Jurkat, Clone E6-1 (cell line): ENCODE measurements around the gene TIPIN.
"Not testable (repeated sequence)": the region's sequence is repeated elsewhere in the genome, so short reads cannot be mapped to it uniquely, and the experiment has no call there.

Source experiments
- DNase-seq: peaks from one replicate; pipeline ENCODE4 v3.0.0-alpha.2; 2011; ENCODE audit warnings: low read depth, low spot score
- H3K4me3 ChIP-seq: 2 replicates; pipeline ENCODE4 v1.5.1; 2011; ENCODE audit warnings: mild to moderate bottlenecking, low read length, control low read depth, moderate library complexity

TIPIN gene

GRCh38 chr15:66309828-66310227 is 46.7 kb downstream of the TIPIN start:
- no peak for DNase-seq
- H3K4me3 ChIP-seq, result no peak overlapping the region

- no peak overlapping the region for H3K4me3 ChIP-seq
- DNase-seq, result no peak
Measured at GRCh38 chr15:66308531-66308930, 48.0 kb downstream of the TIPIN start.

GRCh38 chr15:66306381-66306780 is 50.1 kb downstream of the TIPIN start:
- no peak overlapping the region for H3K4me3 ChIP-seq
- DNase-seq, result no peak

- not testable (repeated sequence) for DNase-seq, H3K4me3 ChIP-seq
Measured at GRCh38 chr15:66304425-66304824, 52.1 kb downstream of the TIPIN start.

- DNase-seq, result no peak
- H3K4me3 ChIP-seq, result no peak overlapping the region
Measured at GRCh38 chr15:66302489-66303278, 53.8 kb downstream of the TIPIN start.

GRCh38 chr15:66298803-66299251 is 57.7 kb downstream of the TIPIN start:
- no peak for DNase-seq
- H3K4me3 ChIP-seq, result no peak overlapping the region

- H3K4me3 ChIP-seq, result no peak overlapping the region
- no peak for DNase-seq
Measured at GRCh38 chr15:66296186-66296585, 60.3 kb downstream of the TIPIN start.

- DNase-seq, result no peak
- H3K4me3 ChIP-seq, result peak overlapping the region; percentile 72
Measured at GRCh38 chr15:66294932-66295235, 61.6 kb downstream of the TIPIN start.

- peak overlapping the region; percentile 72 for H3K4me3 ChIP-seq
- DNase-seq, result peak; percentile 53
Measured at GRCh38 chr15:66294157-66294931, 62.1 kb downstream of the TIPIN start.

GRCh38 chr15:66293419-66294156 is 62.9 kb downstream of the TIPIN start, which contains the start of gene DIS3L:
DIS3L (plus strand) TSS chr15:66293568; CDS start chr15:66293597, 29 bp downstream.
- peak; percentile 49 for DNase-seq
- H3K4me3 ChIP-seq, result peak within 1 kb of the TSS; percentile 72

- H3K4me3 ChIP-seq, result peak overlapping the region; percentile 72
- DNase-seq, result no peak
Measured at GRCh38 chr15:66292571-66293418, 63.7 kb downstream of the TIPIN start.

- peak; percentile 35 for DNase-seq
- H3K4me3 ChIP-seq, result no peak overlapping the region
Measured at GRCh38 chr15:66291816-66292570, 64.5 kb downstream of the TIPIN start.

GRCh38 chr15:66290518-66290917 is 66.0 kb downstream of the TIPIN start:
- H3K4me3 ChIP-seq, result no peak overlapping the region
- no peak for DNase-seq

GRCh38 chr15:66290007-66290406 is 66.5 kb downstream of the TIPIN start:
- no peak overlapping the region for H3K4me3 ChIP-seq
- no peak for DNase-seq

GRCh38 chr15:66288551-66289185 is 67.8 kb downstream of the TIPIN start:
- no peak for DNase-seq
- H3K4me3 ChIP-seq, result no peak overlapping the region

GRCh38 chr15:66288093-66288492 is 68.4 kb downstream of the TIPIN start:
- H3K4me3 ChIP-seq, result no peak overlapping the region
- DNase-seq, result no peak

GRCh38 chr15:66287461-66288057 is 68.9 kb downstream of the TIPIN start:
- no peak overlapping the region for H3K4me3 ChIP-seq
- peak; percentile 33 for DNase-seq
